Large intestine (tissue), 3 donors: ENCODE measurements around the gene ENAH. TPM values are rescaled to one million over a fixed set of nuclear protein-coding genes. Genes with fewer than 3 reads are reported as not detected.

ENCODE experiments used
- DNase-seq, 2 donors: peaks; one replicate each; pipeline versions ENCODE4 v3.0.0 to v3.0.0-alpha.2; 2013
- H3K27ac ChIP-seq: one replicate; pipeline ENCODE4 v1.5.1; 2013; ENCODE audit warnings: low read length
- H3K27me3 ChIP-seq: 2 replicates; pipeline ENCODE4 v1.6.1; 2013; ENCODE audit warnings: low read length; ENCODE audit not compliant: control insufficient read depth, insufficient read depth
- H3K36me3 ChIP-seq: 2 replicates; pipeline ENCODE4 v1.6.1; 2013; ENCODE audit warnings: low read length; ENCODE audit not compliant: control insufficient read depth, insufficient read depth
- H3K4me1 ChIP-seq: one replicate; pipeline ENCODE4 v1.6.1; 2013; ENCODE audit warnings: low read length; ENCODE audit not compliant: control insufficient read depth, insufficient read depth
- H3K4me3 ChIP-seq: one replicate; pipeline ENCODE4 v1.5.1; 2013; ENCODE audit warnings: low read length
- H3K9me3 ChIP-seq: one replicate; pipeline ENCODE4 v1.6.1; 2013; ENCODE audit warnings: mild to moderate bottlenecking, low read depth, low read length, moderate library complexity; ENCODE audit not compliant: control insufficient read depth
- WGBS: methylation state at CpG from one replicate; pipeline ENCODE4 v1.1.5; 2013; ENCODE audit warnings: low lambda C conversion rate; ENCODE audit not compliant: insufficient coverage; 5-methylcytosine and 5-hydroxymethylcytosine counted together
- polyA plus RNA-seq: library from polyadenylated mRNA; unstranded; fragments of 120-200 nt; gene quantifications from one replicate; pipeline ENCODE4 v1.2.1, GENCODE V29; 2013

ENAH gene
- polyA plus RNA-seq, 1 donor: 44.4 TPM

GRCh38 chr1:225693085-225693696 lies 40.3 kb upstream of the ENAH start:
- H3K9me3 ChIP-seq: peaks cover 3% of the 10 kb centered on the region
- no peaks in the 10 kb centered on the region for H3K36me3 ChIP-seq
- WGBS: no CpG with 5 or more reads among the region's 6 CpGs
- no peak overlapping the region for H3K27ac ChIP-seq
- no peaks in the 10 kb centered on the region for H3K27me3 ChIP-seq
- no peak overlapping the region for H3K4me3 ChIP-seq
- no peak for DNase-seq
- H3K4me1 ChIP-seq: peaks cover 10% of the 10 kb centered on the region

DNA sequence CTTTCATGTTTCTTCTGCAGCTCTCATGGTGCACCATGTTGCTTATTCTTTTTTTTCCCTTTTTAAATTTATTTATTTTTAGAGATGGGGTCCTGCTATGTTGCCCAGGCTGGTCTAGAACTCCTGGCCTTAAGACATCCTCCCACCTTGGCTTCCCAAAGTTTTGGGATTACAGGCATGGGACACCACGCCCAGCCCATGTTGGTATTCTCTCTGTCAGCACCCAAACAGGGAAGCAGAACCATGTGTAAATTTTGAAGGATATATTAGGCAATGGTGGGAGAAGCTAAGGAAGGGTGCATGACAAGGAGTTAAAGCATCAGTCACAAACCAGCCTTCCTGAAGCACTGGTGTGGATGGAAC lies 39.6 kb upstream of the ENAH start:
- no peaks in the 10 kb centered on the region for H3K27me3 ChIP-seq
- no peak for DNase-seq
- peaks cover 10% of the 10 kb centered on the region for H3K4me1 ChIP-seq
- no peaks in the 10 kb centered on the region for H3K36me3 ChIP-seq
- no CpG with 5 or more reads among the region's 1 CpG for WGBS
- H3K27ac ChIP-seq: no peak overlapping the region
- peaks cover 3% of the 10 kb centered on the region for H3K9me3 ChIP-seq
- H3K4me3 ChIP-seq: no peak overlapping the region

DNA sequence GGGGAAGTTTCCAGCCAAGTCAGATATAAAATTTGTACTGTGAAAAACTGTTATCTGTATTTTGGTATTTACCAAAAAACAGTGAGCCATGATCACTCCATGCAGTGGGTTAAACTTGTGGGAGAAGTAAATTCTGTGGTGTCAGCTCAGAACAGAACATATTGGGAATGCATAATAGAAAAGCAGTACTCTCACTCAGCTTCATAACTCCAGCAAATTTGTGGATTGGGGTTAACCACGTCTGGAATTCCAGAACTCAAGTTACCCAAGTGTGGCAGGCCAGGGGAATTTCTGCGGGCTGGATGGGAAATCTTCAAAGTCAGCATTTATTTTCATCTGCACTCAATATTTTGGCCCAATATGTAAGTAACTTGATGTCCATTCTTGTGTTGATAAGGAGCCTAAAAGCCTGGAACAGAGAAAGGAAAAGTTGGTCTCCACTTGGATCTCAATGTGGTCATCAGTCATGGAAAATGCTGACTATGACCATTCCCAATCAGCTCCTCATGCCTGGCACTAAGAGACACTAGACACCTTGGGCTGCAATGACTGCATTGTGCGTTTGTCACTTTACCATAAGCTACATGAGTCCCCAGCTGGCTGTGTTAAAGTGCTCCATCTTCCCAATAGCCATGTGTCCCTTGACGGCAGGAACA lies 39.1 kb upstream of the ENAH start:
- H3K9me3 ChIP-seq: peaks cover 3% of the 10 kb centered on the region
- peaks cover 10% of the 10 kb centered on the region for H3K4me1 ChIP-seq
- H3K36me3 ChIP-seq: no peaks in the 10 kb centered on the region
- no peak overlapping the region for H3K4me3 ChIP-seq
- H3K27ac ChIP-seq: no peak overlapping the region
- no peaks in the 10 kb centered on the region for H3K27me3 ChIP-seq
- no peak for DNase-seq
- no CpG with 5 or more reads among the region's 4 CpGs for WGBS

- Histone ChIP-seq H3K36me3 (no peaks in the 10 kb centered on the region), H3K4me1 (peaks cover 10% of the 10 kb centered on the region), H3K9me3 (peaks cover 3% of the 10 kb centered on the region), H3K27me3 (no peaks in the 10 kb centered on the region), H3K4me3 (no peak overlapping the region), H3K27ac (no peak overlapping the region)
- WGBS: 100% methylated on average over 1 of the region's 2 CpGs
- no peak for DNase-seq
These were observed 38.5 kb upstream of the ENAH start for GRCh38 chr1:225691377-225691776.

- Histone ChIP-seq H3K9me3 (no peaks in the 10 kb centered on the region), H3K27me3 (no peaks in the 10 kb centered on the region), H3K4me3 (no peak overlapping the region), H3K27ac (no peak overlapping the region), H3K4me1 (peaks cover 10% of the 10 kb centered on the region), H3K36me3 (no peaks in the 10 kb centered on the region)
- no CpG with 5 or more reads among the region's 2 CpGs for WGBS
- DNase-seq: no peak
These were observed 37.0 kb upstream of the ENAH start for GRCh38 chr1:225689882-225690459.

DNA sequence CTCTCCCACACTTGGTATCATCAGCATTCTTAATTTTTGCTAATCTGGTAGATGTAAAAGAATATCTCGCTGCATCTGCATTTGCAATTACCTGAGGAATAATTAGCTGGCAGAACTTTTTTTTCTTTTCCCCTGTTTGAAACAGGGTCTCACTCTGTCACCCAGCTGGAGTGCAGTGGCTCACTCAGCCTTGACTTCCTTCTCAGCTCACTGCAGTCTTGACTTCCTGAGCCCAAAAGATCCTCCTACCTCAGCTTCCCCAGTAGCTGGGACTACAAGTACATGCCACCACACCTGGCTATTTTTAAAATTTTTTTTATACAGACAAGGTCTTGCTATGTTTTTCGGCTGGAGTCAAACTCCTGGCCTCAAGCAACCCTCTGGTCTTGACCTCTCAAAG lies 35.4 kb upstream of the ENAH start:
- no peak overlapping the region for H3K27ac ChIP-seq
- no peak overlapping the region for H3K4me3 ChIP-seq
- H3K4me1 ChIP-seq: peaks cover 3% of the 10 kb centered on the region
- no peak for DNase-seq
- H3K27me3 ChIP-seq: no peaks in the 10 kb centered on the region
- H3K36me3 ChIP-seq: no peaks in the 10 kb centered on the region
- no CpG with 5 or more reads among the region's 2 CpGs for WGBS
- no peaks in the 10 kb centered on the region for H3K9me3 ChIP-seq

DNA sequence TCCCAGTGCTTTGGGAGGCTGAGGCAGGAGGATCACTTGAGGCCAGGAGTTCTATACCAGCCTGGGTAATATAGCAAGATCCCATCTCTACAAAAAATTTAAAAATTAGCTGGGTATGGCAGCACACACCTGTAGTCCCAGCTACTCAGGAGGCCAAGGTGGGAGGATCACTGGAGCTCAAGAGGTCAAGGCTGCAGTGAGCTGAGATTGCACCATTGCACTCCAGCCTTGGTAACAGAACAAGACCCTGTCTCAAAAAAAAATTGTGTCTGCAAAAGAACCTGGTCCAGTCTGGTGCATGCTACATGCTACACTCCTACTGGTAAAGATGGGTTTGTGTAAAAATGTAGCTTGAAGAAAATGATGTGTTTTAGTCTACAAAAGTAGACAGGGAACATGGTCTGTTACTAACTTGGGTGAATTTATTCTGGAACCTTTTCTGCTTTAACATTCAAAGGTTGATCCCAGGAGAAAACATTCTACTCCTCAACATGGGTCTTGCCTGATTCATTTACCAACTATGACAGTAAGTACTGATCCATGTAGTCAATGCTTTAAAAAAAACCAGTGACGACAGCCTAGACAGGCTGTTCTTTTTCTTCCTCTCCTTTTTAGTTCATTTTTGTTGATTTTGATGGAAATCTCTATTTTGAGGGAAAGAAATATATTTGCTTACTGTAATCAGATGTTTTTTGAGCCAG lies 32.7 kb upstream of the ENAH start:
- H3K36me3 ChIP-seq: no peaks in the 10 kb centered on the region
- H3K27ac ChIP-seq: no peak overlapping the region
- H3K9me3 ChIP-seq: no peaks in the 10 kb centered on the region
- no peak for DNase-seq
- WGBS: no CpG with 5 or more reads among the region's 1 CpG
- no peaks in the 10 kb centered on the region for H3K4me1 ChIP-seq
- H3K4me3 ChIP-seq: no peak overlapping the region
- H3K27me3 ChIP-seq: no peaks in the 10 kb centered on the region

GRCh38 chr1:225684741-225685140 lies 31.8 kb upstream of the ENAH start:
- Histone ChIP-seq H3K27me3 (no peaks in the 10 kb centered on the region), H3K27ac (no peak overlapping the region), H3K4me3 (no peak overlapping the region), H3K36me3 (no peaks in the 10 kb centered on the region), H3K4me1 (no peaks in the 10 kb centered on the region), H3K9me3 (no peaks in the 10 kb centered on the region)
- no CpG with 5 or more reads among the region's 4 CpGs for WGBS
- no peak for DNase-seq

DNA sequence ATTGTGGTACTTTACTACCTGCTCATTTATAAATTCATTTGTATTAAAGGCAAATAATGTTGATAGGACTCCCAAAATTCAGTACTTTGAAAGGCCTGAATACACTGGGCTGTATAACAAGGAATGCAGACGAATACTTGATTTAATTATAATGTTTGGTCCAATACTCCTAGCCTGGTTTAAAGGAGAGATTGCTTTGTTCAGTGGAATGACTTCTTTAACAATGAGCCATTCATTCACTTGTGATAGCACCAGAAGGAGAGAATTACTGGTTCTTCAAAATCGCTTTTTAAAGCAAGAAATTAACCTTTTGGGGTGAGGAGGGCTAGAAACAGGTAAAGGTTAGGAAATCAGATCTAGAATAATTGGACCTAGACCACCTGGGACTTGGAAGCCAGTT lies 28.3 kb upstream of the ENAH start:
- 80% methylated on average over 1 of the region's 2 CpGs for WGBS
- no peak overlapping the region for H3K27ac ChIP-seq
- DNase-seq: no peak

GRCh38 chr1:225678545-225678944 lies 25.6 kb upstream of the ENAH start:
- Histone ChIP-seq H3K27ac (no peak overlapping the region), H3K27me3 (peaks cover 3% of the 10 kb centered on the region), H3K36me3 (no peaks in the 10 kb centered on the region), H3K4me3 (no peak overlapping the region), H3K9me3 (no peaks in the 10 kb centered on the region), H3K4me1 (no peaks in the 10 kb centered on the region)
- no peak for DNase-seq
- WGBS: 100% methylated on average over 1 of the region's 2 CpGs

More for the DNA sequence above, 28.3 kb upstream of the ENAH start:
- Histone ChIP-seq H3K4me3 (no peak overlapping the region), H3K27me3 (peaks cover 3% of the 10 kb centered on the region), H3K9me3 (no peaks in the 10 kb centered on the region), H3K4me1 (no peaks in the 10 kb centered on the region), H3K36me3 (no peaks in the 10 kb centered on the region)
